SK-N-SH (cell line): ENCODE results near the gene SCYL1. TPM values are rescaled to one million over a fixed set of nuclear protein-coding genes. Genes with fewer than 3 reads are reported as not detected.

Experiments used
- CTCF ChIA-PET: fragments of 300-600, 350-600 bp; formaldehyde crosslinking; extraction: SDS; loops from one replicate; lab custom pipeline; 2021; lab: Yijun Ruan, JAX
- POLR2A ChIA-PET: fragments of 350-600 bp; sonication (Branson Sonifier 250); formaldehyde crosslinking; extraction: SDS; loops from one replicate; lab custom pipeline; 2020; ENCODE audit warnings: antibody characterized with exemption, inconsistent platforms; lab: Yijun Ruan, JAX
- DNase-seq: peaks from one replicate; pipeline ENCODE4 v3.0.0; 2012
- H2AFZ ChIP-seq: fragments of 200-600 bp; sonication (generic); 2 replicates; pipeline ENCODE4 v1.8.1; 2016; ENCODE audit warnings: antibody characterized with exemption, mild to moderate bottlenecking, low read depth
- H3F3A ChIP-seq: fragments of 200-600 bp; sonication (generic); replicated peaks from 2 replicates; pipeline ENCODE3; 2016; ENCODE audit warnings: antibody characterized with exemption, mild to moderate bottlenecking; ENCODE audit not compliant: insufficient read depth
- H3K27ac ChIP-seq, 2 experiments: fragments of 200-500 bp in 1 of 2; fragments of 200-600 bp in 1 of 2; sonication (Bioruptor generic) in 1 of 2; sonication (generic), shearing (Covaris generic) in 1 of 2; 2 replicates each; pipeline versions ENCODE4 v1.5.1 to v1.6.1; 2014 to 2016; ENCODE audit warnings: low read depth in 2 of 2, inconsistent platforms in 1 of 2, low read length in 1 of 2, mild to moderate bottlenecking in 1 of 2, mixed read lengths in 1 of 2
- H3K27me3 ChIP-seq: fragments of 200-600 bp; sonication (generic), shearing (Covaris generic); 2 replicates; pipeline ENCODE4 v1.6.1; 2016; ENCODE audit warnings: mixed run types; ENCODE audit not compliant: insufficient read depth
- H3K36me3 ChIP-seq, 2 experiments: fragments of 200-500 bp in 1 of 2; fragments of 200-600 bp in 1 of 2; sonication (Bioruptor generic) in 1 of 2; sonication (generic) in 1 of 2; replicated peaks in 1 of 2; 2 replicates each; pipeline versions ENCODE3 to v1.5.1; 2014 to 2016; ENCODE audit warnings: low read length in 1 of 2, mild to moderate bottlenecking in 1 of 2; ENCODE audit not compliant: insufficient read depth in 2 of 2, control insufficient read depth in 1 of 2
- H3K4me1 ChIP-seq, 2 experiments: fragments of 200-500 bp in 1 of 2; fragments of 200-600 bp in 1 of 2; sonication (Bioruptor generic) in 1 of 2; sonication (generic), shearing (Covaris generic) in 1 of 2; 2 replicates each; pipeline versions ENCODE4 v1.5.1 to v1.6.1; 2014 to 2016; ENCODE audit warnings: low read depth in 1 of 2, low read length in 1 of 2, mixed run types in 1 of 2; ENCODE audit not compliant: insufficient read depth in 2 of 2, control insufficient read depth in 1 of 2
- H3K4me2 ChIP-seq: fragments of 200-600 bp; sonication (generic), shearing (Covaris generic); 2 replicates; pipeline ENCODE4 v1.6.1; 2017; ENCODE audit warnings: mixed run types
- H3K4me3 ChIP-seq, 2 experiments: fragments of 200-500 bp in 1 of 2; fragments of 200-600 bp in 1 of 2; sonication (Bioruptor generic) in 1 of 2; sonication (generic), shearing (Covaris generic) in 1 of 2; 2 replicates each; pipeline versions ENCODE4 v1.5.1 to v1.8.1; 2014 to 2016; ENCODE audit warnings: low read depth in 2 of 2, inconsistent platforms in 1 of 2, low read length in 1 of 2, mild to moderate bottlenecking in 1 of 2, mixed read lengths in 1 of 2, moderate library complexity in 1 of 2
- H3K79me2 ChIP-seq: fragments of 200-600 bp; sonication (generic); 2 replicates; pipeline ENCODE4 v1.8.1; 2017; ENCODE audit warnings: mild to moderate bottlenecking; ENCODE audit not compliant: insufficient read depth
- H3K9ac ChIP-seq: fragments of 200-600 bp; sonication (generic); 2 replicates; pipeline ENCODE4 v1.6.1; 2017; ENCODE audit warnings: mixed run types
- H3K9me2 ChIP-seq: fragments of 200-600 bp; sonication (generic); 2 replicates; pipeline ENCODE4 v1.6.1; 2017; ENCODE audit warnings: mixed run types
- H3K9me3 ChIP-seq: fragments of 200-600 bp; sonication (generic); 2 replicates; pipeline ENCODE4 v1.6.1; 2017; ENCODE audit warnings: mixed run types, mild to moderate bottlenecking, moderate library complexity
- H4K20me1 ChIP-seq: fragments of 200-600 bp; sonication (generic); 2 replicates; pipeline ENCODE4 v1.6.1; 2017; ENCODE audit warnings: mild to moderate bottlenecking, mixed run types; ENCODE audit not compliant: insufficient read depth
- FOXM1 ChIP-seq: IDR thresholded peaks from 2 replicates; pipeline ENCODE4 v1.4.0; 2012; ENCODE audit warnings: low read depth, mild to moderate bottlenecking
- JUND ChIP-seq: IDR thresholded peaks from 2 replicates; pipeline ENCODE4 v1.4.0; 2012
- MXI1 ChIP-seq: IDR thresholded peaks from 2 replicates; pipeline ENCODE4 v1.6.1; 2012; ENCODE audit warnings: mild to moderate bottlenecking, low read depth, low read length, improper control_type of control experiment
- NRF1 ChIP-seq: IDR thresholded peaks from 2 replicates; pipeline ENCODE4 v1.6.1; 2012; ENCODE audit warnings: low read depth, mild to moderate bottlenecking, low read length
- PBX3 ChIP-seq: IDR thresholded peaks from 2 replicates; pipeline ENCODE4; 2012
- RCOR1 ChIP-seq: fragments of 150-350 bp; IDR thresholded peaks from 2 replicates; pipeline ENCODE4 v1.6.1; 2017; ENCODE audit warnings: antibody characterized with exemption, low read length
- REST ChIP-seq: IDR thresholded peaks from 2 replicates; pipeline ENCODE4 v1.6.1; 2012; ENCODE audit warnings: mild to moderate bottlenecking, low read depth, low read length, moderate library complexity
- RFX5 ChIP-seq: IDR thresholded peaks from 2 replicates; pipeline ENCODE4 v1.6.1; 2012; ENCODE audit warnings: mild to moderate bottlenecking, improper control_type of control experiment, low read length
- RXRA ChIP-seq: IDR thresholded peaks from 2 replicates; pipeline ENCODE4 v1.4.0; 2012; ENCODE audit warnings: low read depth, mild to moderate bottlenecking, borderline replicate concordance
- SIN3A ChIP-seq: IDR thresholded peaks from 2 replicates; pipeline ENCODE4 v1.6.1; 2012; ENCODE audit warnings: low read depth, mild to moderate bottlenecking, low read length, moderate library complexity, borderline replicate concordance
- TAF1 ChIP-seq: IDR thresholded peaks from 2 replicates; pipeline ENCODE4 v1.6.1; 2012; ENCODE audit warnings: low read depth, mild to moderate bottlenecking, low read length, moderate library complexity, borderline replicate concordance
- TEAD4 ChIP-seq: IDR thresholded peaks from 2 replicates; pipeline ENCODE4 v1.4.0; 2012; ENCODE audit warnings: mild to moderate bottlenecking, borderline replicate concordance; ENCODE audit not compliant: insufficient read depth
- YY1 ChIP-seq: IDR thresholded peaks from 2 replicates; pipeline ENCODE4 v1.4.0; 2012; ENCODE audit warnings: low read depth, mild to moderate bottlenecking
- ZBTB33 ChIP-seq: IDR thresholded peaks from 2 replicates; pipeline ENCODE4 v1.4.0; 2012; ENCODE audit warnings: low read depth, borderline replicate concordance
- WGBS: methylation state at CpG from one replicate; pipeline ENCODE4 v1.1.6; 2017; ENCODE audit warnings: low lambda C conversion rate; 5-methylcytosine and 5-hydroxymethylcytosine counted together
- polyA plus RNA-seq, 3 experiments: library from polyadenylated mRNA; depleted of rRNA; stranded (reverse); fragments of >200 nt; gene quantifications; 2 replicates each; pipeline ENCODE4 v1.2.3, GENCODE V29; 2012

The SCYL1 gene
- polyA plus RNA-seq, 1 of the 3 experiments (the other 2 are of a cell fraction) = 79.9 TPM

GRCh38 chr11:65476632-65477148, 48.2 kb upstream of the SCYL1 start:
- H3K4me1 ChIP-seq = peaks cover 34 to 40% of the 10 kb centered on the region in 2 experiments
- peak overlapping the region; percentile 67 to 70 for H3K4me3 ChIP-seq
- 17% methylated on average over 9 of the region's 10 CpGs for WGBS
- H3K27me3 ChIP-seq = no peaks in the 10 kb centered on the region
- CTCF ChIA-PET = interaction anchor here (0.9 to 7.5 kb wide), 8 partner anchors 13 to 110 kb away, joined by 3 to 78 read pairs (median 6); partner anchors contain the start of genes MALAT1 and SLC25A45
- peaks cover 63% of the 10 kb centered on the region for H3F3A ChIP-seq
- H3K4me2 ChIP-seq = peak overlapping the region; percentile 90
- no peak overlapping the region for H2AFZ ChIP-seq
- H3K9me3 ChIP-seq = no peaks in the 10 kb centered on the region
- H3K9ac ChIP-seq = peak overlapping the region; percentile 99
- no peaks in the 10 kb centered on the region for H3K36me3 ChIP-seq
- H3K27ac ChIP-seq = peak overlapping the region; percentile 91 to 100
- H3K9me2 ChIP-seq = no peaks in the 10 kb centered on the region
- no peak for DNase-seq
- H4K20me1 ChIP-seq = no peaks in the 10 kb centered on the region
- H3K79me2 ChIP-seq = peaks cover 87% of the 10 kb centered on the region
- TF ChIP-seq FOXM1 = no peak
- no peak for TF ChIP-seq ZBTB33
- no peak for TF ChIP-seq MXI1
- TF ChIP-seq YY1 = no peak
- no peak for TF ChIP-seq RFX5
- no peak for TF ChIP-seq TEAD4
- no peak for TF ChIP-seq TAF1
- no peak for TF ChIP-seq JUND
- TF ChIP-seq PBX3 = no peak
- POLR2A ChIA-PET = interaction anchor here (1.1 to 13.9 kb wide), 5 partner anchors 12 to 56 kb away, joined by 3 to 591 read pairs (median 4); partner anchors contain the start of genes MALAT1 and NEAT1

GRCh38 chr11:65477149-65477965, 47.5 kb upstream of the SCYL1 start:
- Histone ChIP-seq H3K4me2 (peak overlapping the region; percentile 90), H3K9me3 (no peaks in the 10 kb centered on the region), H2AFZ (no peak overlapping the region), H3K27me3 (no peaks in the 10 kb centered on the region), H3K4me1 (peaks cover 30 to 38% of the 10 kb centered on the region in 2 experiments), H3K27ac (peak overlapping the region; percentile 91 to 100), H3K79me2 (peaks cover 91% of the 10 kb centered on the region), H3K9ac (peak overlapping the region; percentile 99), H3K9me2 (no peaks in the 10 kb centered on the region), H3K4me3 (peak overlapping the region; percentile 67 to 70), H3K36me3 (no peaks in the 10 kb centered on the region), H3F3A (peaks cover 69% of the 10 kb centered on the region), H4K20me1 (no peaks in the 10 kb centered on the region)
- WGBS = 8% methylated on average over 18 of the region's 60 CpGs
- ChIA-PET CTCF (interaction anchor here (0.8 to 7.5 kb wide), 10 partner anchors 9 to 111 kb away, joined by 3 to 78 read pairs (median 8); partner anchors contain the start of gene MALAT1), POLR2A (interaction anchor here (0.5 to 13.9 kb wide), 7 partner anchors 13 to 57 kb away, joined by 3 to 591 read pairs (median 4); partner anchors contain the start of genes MALAT1 and NEAT1)
- peak; percentile 98 for DNase-seq
- TF ChIP-seq RCOR1 (no peak), ZBTB33 (no peak), SIN3A (peak; percentile 18; the same call in 1 of the 2 replicates), REST (peak; percentile 4; the same call in 1 of the 2 replicates), RXRA (0 out of 2 replicates have a peak, but pooled peaks have one; percentile 32), NRF1 (peak; percentile 33; the same call in 1 of the 2 replicates), YY1 (peak; percentile 30; the same call in 1 of the 2 replicates)
